GM21423 (cell line): Measurements from ENCODE around the gene SYVN1.
"Not testable (repeated sequence)": the region's sequence is repeated elsewhere in the genome, so short reads cannot be mapped to it uniquely, and the experiment has no call there.

Experiments used
- ATAC-seq: cut with Tn5 transposase; IDR thresholded peaks from one replicate; pipeline ENCODE4 v1.9.1; 2021; ENCODE audit warnings: mild to moderate bottlenecking, moderate library complexity; ENCODE audit not compliant: unreplicated experiment

Gene SYVN1

DNA sequence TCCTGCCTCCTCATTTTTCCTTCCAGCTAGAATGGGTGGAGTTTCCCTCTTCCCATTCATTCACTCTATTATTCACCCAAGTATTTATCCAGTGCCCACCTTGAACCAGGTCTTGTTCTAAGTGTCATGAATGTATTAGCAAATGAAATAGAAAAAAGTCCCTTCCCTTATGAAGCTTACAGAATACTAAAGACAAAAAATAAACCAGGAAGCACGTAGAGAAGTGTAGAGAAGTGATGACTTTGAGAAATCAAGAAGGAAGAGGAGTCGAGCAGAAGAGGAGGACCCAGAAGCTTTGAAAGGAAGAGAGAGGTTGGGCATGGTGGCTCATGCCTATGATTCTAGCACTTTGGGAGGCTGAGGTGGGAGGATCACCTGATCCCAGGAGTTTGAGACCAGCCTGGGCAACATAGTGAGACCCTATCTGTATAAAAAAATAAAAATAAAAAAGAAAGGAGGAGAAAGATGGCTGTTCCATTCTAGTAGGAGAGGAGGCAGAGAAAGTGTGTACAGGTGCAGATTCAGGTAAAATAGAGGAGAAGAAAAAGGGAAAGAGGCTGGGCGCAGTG is 17.1 kb upstream of the SYVN1 start:
- no peak for ATAC-seq

- no peak for ATAC-seq
These were observed 16.4 kb upstream of the SYVN1 start for GRCh38 chr11:65150509-65151299.

- ATAC-seq = not testable (repeated sequence)
These were observed 15.8 kb upstream of the SYVN1 start for GRCh38 chr11:65150131-65150508.

DNA sequence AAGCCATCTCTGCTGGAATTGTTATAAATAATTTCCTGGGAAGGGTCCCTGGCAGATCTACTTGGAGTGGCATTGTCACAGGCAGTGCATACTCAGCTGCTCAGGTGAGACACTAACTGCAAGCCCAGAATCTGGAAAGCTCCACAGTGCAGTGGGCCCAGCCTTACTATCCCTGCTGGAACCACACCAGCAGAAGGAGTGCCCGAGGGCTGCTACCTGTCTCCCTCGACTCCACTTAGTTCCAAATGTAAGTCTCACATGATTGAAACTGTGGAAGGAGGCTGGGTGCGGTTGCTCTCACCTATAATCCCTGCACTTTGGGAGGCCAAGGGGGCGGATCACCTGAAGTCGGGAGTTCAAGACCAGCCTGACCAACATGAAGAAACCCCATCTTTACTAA is 14.3 kb upstream of the SYVN1 start:
- ATAC-seq = no peak

GRCh38 chr11:65147352-65148075 is 13.2 kb upstream of the SYVN1 start:
- ATAC-seq = no peak

DNA sequence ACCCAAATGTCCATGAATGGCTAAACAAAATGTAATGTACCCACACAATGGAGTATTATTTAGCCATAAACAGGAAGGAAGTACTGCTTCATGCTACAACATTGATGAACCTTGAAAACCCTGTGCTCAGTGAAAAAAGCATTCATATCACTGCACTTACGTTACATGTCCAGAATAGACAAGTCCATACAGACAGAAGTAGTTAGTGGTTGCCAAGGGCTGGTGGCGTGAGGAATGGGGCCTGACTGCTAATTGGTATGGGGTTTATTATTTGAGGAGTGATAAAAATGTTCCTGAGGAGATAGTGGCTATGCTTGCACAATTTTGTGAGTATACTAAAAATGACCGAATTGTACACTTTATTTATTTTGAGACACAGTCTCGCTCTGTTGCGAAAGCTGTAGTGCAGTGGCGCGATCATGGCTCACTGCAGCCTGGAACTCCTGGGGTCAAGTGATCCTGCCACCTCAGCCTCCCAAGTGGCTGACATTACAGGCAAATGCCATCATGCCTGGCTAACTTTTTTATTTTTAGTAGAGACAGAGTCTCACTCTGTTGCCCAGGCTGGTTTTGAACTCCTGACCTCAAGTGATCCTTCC is 7.7 kb upstream of the SYVN1 start:
- ATAC-seq = no peak

GRCh38 chr11:65136515-65137096 is 2.3 kb upstream of the SYVN1 start:
- ATAC-seq = no peak

- ATAC-seq = no peak
These were observed 1.4 kb upstream of the SYVN1 start for GRCh38 chr11:65135633-65136145.

DNA sequence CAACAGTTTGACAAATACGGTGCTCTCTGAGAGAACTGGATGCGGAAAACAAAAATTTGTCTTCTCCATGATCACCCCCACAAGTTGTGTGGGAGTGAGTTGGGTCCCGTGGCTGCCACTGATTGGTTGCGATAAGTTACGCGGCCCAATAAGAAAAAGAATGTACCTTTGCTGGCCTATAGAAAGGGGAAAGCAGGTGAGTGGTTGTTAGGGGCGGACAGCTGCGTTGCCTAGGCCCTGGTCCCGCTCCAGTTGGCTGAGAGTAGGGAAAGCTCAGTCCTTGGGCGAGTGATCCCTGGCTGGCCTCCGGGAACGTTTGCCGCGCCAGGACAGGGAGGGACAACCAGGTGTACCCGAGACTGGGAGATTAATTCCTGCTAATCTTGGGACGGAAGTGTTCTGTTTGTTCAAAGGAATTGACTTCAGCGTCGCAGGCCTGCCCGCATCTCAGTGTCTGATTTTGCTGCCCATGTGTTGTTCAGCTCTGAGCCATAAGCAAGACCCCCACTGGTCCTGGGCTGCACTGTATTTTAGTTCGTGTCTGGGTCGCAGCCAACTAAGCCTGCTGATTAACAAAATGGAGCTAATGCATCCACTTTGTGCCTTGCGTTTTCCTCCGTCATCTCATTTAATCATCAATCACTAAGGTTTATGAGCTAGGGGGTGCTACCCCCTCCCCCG is 773 bp upstream of the SYVN1 start:
- peak; percentile 60 for ATAC-seq

DNA sequence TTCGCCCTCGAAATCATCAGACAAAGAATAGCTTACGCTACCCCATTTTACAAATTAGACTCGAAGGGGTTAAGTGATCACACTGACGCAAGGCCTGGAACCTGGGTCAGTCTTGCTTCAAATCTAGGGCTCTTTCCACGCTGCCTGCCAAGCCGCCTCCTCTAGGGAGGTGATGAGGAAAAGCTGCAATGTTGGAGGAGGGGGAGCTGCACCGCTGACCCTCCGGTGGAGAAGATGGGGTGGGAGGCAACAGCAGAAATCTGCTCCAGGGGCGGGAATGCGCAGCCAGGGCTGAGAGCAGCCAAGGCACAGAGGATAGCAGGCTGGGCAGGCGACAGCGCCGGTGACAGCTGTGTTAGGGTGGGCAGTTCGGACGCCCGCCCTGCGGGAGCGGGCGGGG is 595 bp downstream of the SYVN1 start:
- no peak for ATAC-seq

DNA sequence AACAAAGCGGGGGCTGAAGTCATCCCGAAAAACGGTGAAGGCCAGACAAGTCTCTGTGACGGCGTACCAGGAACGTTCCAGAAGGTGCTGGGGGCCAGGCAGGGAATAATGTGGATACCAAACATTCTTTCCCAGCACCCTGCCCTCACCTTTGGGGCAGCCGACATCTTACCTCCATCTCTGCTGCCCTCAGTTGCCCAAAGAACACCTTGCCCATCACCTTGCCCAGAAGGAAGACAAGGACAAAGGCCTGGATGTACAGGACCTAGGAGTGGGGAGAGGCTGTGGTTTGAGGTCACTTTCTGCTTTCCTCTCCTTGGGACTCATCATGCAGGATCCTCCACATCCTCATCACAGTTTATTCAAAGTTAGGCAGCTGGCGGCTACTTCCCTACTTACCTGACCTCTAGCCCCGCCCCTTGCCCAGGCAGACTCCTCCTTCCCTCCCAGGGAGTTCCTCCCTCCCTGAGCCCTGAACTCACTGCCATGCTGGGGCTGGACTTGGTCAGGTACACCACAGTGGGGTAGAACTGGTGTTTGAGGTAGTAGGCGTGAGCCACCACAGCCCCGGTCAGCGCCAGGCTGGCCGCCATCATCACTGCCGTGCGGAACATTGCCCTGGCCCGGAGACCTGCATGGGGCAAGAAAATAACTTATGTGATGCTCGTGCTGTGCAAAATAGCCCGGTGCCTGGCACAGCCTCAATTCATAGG is 1.2 kb downstream of the SYVN1 start:
- no peak for ATAC-seq

DNA sequence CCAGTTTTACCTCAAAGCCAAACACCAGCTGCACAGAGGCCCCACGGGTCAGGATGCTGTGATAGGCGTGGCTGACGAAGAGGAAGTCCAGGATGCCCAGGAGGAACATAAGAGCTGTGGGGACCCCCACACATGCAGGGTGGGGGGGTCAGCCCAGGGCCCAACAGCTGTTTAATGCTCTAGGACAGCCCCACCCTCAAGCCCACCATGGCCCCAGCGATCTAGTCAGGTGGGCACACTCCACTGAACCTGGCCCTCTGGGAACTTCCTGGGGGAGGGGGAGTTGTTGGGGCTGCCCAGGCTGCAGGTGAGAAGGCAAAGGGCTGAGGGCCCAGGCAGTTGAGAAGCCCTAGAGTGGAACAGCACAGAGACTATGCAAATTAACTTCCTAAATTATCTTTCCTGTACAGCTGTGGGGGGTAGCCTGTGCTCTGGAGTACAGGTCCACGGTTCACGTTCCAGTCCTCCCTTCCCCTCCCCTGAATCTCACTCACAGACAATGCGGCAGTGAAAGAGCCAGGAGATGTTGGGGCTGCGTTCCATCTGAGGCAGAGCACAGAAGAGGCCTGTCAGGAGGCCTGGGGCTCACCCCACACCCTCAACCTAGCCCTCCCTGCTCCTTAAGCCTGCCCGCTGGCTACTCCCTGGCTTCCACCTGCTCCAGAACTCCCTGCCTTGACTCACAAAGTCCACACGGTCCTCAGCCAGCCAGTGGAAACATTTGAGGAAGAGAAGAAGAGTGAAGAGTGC is 1.9 kb downstream of the SYVN1 start:
- ATAC-seq = peak; percentile 30

GRCh38 chr11:65131895-65132237 is 2.5 kb downstream of the SYVN1 start:
- no peak for ATAC-seq

DNA sequence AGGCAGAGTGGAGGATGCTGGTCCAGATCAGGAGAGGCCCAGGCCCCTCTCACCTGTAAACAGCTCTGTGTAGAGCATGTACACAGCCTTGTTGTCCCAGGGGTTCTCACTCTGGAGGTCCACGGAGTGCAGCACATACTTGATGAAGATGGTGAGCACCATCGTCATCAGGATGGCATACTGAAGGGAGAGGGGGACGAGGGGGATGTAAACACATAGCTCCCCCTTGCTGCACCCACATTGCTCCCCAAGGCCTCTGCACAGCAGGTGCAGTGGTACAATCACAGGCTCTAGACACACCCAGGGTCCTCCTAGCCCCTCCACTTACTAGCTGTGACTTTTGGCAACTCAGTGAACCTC is 2.9 kb downstream of the SYVN1 start:
- ATAC-seq = no peak

DNA sequence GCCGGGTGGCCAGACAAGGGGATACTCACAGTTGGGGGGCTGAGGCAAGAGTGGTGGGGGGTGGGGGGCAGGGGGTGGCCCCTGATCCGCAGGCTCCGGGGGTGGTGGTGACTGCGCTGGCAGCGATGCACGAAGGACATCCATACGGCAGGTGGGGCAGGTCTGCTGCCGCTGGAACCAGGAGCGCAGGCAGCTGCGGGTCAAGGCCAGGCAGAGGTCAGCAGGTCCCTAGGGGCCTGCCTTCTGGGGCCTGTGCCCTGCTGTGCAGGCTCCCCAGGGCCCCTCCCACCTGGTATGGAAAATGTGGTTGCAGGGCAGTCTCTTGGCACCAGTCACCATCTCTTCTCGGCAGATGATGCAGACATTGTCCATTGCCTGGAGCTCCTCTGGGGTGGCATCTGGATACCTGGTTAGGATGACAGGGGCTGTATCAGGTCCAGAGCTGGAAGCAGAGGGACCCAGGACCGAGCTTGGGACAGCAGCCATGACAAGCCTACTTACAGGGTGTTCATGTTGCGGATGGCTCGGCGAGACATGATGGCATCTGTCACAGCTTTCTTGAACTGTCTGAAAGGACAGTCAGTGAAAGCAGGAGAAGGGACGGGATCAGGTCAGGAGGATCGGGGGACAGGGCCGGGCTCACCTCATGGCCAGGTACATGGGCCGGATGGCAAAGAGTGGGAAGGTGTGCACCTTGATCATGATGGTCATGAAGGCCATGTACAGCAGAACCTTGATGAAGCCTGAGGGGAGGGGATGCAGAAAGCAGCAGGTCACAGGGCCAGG is 3.5 kb downstream of the SYVN1 start:
- no peak for ATAC-seq

GRCh38 chr11:65129649-65130441 is 4.5 kb downstream of the SYVN1 start:
- no peak for ATAC-seq

GRCh38 chr11:65128182-65129145 is 5.9 kb downstream of the SYVN1 start:
- no peak for ATAC-seq
